Measurements from ENCODE around the gene ENO1. TPM values are rescaled to one million over a fixed set of nuclear protein-coding genes. Genes with fewer than 3 reads are reported as not detected.

ENO1 gene
- total RNA-seq, 1 donor = 1,401 TPM

DNA sequence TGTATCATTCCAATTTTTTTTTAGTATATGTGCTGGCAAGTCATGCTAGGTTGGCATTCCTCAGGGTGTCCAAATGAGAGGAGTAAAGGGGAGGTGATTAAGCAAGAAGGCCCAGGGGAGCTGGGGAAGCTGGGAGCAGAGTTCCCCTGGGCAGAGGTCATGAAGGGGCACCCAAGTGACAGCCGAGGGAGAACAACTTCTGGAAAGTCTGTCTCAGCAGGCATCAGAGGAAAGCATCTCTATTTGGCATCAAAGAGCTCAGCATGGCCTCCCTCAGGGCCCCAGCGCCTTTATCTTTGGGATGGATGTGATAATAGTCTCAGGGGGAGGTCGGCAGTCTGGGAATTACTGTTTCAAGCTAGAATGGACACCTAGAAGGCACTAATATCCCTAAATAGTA is 5.0 kb upstream of the ENO1 start:
- no peak for DNase-seq (ENCODE audit: low read depth)
- no peak for TF ChIP-seq CTCF (IDR thresholded peaks at IDR 0.05; ENCODE audit: insufficient read depth, low read depth, low read length)
- H3K4me3 ChIP-seq (ENCODE audit: low read depth, low read length) = no peak overlapping the region

DNA sequence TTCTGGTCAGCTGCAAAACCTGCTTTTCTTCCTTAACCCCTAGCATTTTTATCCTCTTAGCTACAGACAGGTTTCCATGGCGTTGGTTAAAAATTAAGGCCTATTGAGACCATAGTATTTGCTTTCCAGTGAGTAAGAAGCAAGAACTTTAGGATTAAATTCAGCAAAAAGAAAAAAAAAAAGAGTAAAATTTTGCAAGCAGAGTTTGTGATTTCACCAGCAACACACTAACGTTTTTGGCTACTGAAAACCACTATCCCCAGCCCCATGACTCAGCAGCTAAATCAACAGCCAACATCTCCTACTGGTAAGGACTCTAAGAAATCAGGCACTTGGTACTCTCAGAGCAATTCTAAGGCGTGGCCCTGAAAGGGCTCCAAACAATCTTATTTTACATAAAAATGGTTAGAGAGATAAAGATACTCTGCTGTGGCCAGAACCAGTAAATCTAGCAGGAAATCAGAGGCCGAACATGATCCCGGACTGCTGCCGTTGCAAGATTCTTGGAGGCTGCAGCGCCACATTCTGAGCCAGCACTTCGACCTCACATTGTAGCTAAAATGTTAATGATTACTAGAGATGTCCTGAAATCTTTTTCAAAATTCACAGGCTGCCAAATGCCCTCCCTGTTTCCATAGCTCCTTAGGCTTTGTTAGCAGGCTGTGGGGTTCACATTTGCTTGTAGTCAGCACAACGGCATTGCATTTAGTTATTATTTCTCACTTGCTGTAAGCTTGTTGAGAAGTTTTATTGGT is 1.6 kb upstream of the ENO1 start:
- TF ChIP-seq CTCF (IDR thresholded peaks at IDR 0.05; ENCODE audit: insufficient read depth, low read depth, low read length) = no peak
- peak overlapping the region; percentile 92 for H3K4me3 ChIP-seq (ENCODE audit: low read depth, low read length)
- DNase-seq (ENCODE audit: low read depth) = peak; percentile 96

GRCh38 chr1:8879464-8879921 is 1.0 kb upstream of the ENO1 start:
- DNase-seq (ENCODE audit: low read depth) = no peak
- H3K4me3 ChIP-seq (ENCODE audit: low read depth, low read length) = peak overlapping the region; percentile 92
- no peak for TF ChIP-seq CTCF (IDR thresholded peaks at IDR 0.05; ENCODE audit: insufficient read depth, low read depth, low read length)

DNA sequence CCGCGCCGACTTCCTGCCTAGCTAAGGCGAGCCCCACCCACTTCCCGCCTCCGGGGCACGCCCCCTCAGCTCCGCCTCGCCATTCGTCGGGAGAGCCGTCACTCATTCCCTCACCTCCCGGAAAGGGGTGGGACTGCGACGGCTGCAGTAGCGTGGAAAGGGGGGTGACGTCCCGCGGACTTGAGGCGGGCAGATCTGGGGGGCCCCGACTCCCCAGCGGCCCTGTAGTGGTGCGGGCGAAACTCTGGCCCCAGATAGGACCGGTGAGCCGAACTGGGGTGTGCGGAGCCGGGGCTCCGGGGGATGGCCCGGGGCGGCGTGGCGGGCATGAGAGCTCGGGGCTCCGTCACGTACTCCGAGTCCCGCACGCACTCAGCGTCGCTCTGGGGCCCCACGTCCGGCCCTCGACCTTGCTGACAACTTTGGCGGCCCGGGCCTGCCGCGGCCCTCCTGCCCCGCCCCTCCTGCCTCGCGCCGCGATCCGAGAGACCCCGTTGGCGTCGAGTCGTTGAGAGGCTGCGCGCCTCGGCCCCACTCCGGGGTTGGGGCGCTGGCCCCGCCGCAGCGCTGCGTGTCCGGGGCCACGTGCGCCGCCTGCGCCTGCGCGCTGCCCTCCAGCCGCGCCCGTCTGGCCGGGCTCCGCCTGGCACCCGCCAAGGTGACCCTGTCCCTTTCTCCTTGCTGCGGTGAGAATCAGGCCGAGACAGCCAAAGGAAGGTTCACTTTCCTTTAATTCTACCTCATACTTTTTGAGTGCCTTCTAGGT is 395 bp upstream of the ENO1 start:
- peak; percentile 98 for DNase-seq (ENCODE audit: low read depth)
- peak overlapping the region; percentile 92 for H3K4me3 ChIP-seq (ENCODE audit: low read depth, low read length)
- TF ChIP-seq CTCF (IDR thresholded peaks at IDR 0.05; ENCODE audit: insufficient read depth, low read depth, low read length) = no peak

GRCh38 chr1:8876087-8876486 is 2.4 kb downstream of the ENO1 start:
- peak overlapping the region; percentile 92 for H3K4me3 ChIP-seq (ENCODE audit: low read depth, low read length)
- DNase-seq (ENCODE audit: low read depth) = no peak
- TF ChIP-seq CTCF (IDR thresholded peaks at IDR 0.05; ENCODE audit: insufficient read depth, low read depth, low read length) = no peak

DNA sequence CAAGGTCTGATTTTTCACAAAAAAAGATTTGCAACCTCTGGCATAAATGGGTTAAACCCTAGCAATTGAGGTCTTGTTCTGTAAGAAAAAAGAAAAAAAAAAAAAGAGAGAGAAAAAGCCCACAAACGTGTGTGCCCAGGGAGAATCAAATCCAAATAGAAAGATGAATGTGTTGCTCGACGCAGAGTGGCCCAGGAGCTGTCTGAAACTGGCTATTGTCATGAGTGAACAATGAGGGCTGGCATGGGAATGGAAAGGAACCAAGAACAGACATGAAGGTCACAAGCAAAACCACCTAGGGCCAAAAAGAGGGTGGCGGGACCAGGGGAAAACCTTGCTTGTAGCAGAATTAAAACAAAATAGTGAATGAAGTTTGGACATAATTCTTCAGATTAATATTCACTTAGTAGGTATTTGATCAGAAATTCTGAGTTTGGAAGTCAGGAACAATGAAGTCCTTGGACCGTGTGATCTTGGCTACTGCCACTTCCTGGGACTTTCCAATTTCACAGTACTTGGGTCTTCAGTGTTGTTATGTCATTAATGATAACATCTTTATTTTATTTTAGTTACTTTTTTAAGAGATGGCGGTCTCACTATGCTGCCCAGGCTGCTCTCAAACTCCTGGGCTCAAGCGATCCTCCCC is 3.1 kb downstream of the ENO1 start:
- DNase-seq (ENCODE audit: low read depth) = no peak
- peak overlapping the region; percentile 6 for H3K4me3 ChIP-seq (ENCODE audit: low read depth, low read length)

More for the DNA sequence above, 3.1 kb downstream of the ENO1 start:
- no peak for TF ChIP-seq CTCF (IDR thresholded peaks at IDR 0.05; ENCODE audit: insufficient read depth, low read depth, low read length)
